GM06990 (cell line): ENCODE results near the gene SVIL.

Experiments
- DNase-seq: peaks from one replicate; pipeline ENCODE4 v3.0.0-alpha.2; 2011; ENCODE audit not compliant: insufficient read length; ENCODE audit errors: extremely low read depth
- H3K27me3 ChIP-seq: replicated peaks from 2 replicates; pipeline ENCODE4 v1.6.0; 2011; ENCODE audit warnings: low read length; ENCODE audit not compliant: control insufficient read depth, insufficient read depth
- H3K36me3 ChIP-seq: 2 replicates; pipeline ENCODE4 v1.5.1; 2011; ENCODE audit warnings: low read length; ENCODE audit not compliant: control insufficient read depth, insufficient read depth
- H3K4me3 ChIP-seq: replicated peaks from 2 replicates; pipeline ENCODE4 v1.5.1; 2011; ENCODE audit warnings: low read depth, mild to moderate bottlenecking, control low read depth, low read length
- TF ChIP-seq, protein P1 (sequence below): IDR thresholded peaks from 2 replicates; pipeline ENCODE4 v1.5.1; 2011; ENCODE audit warnings: low read length, control low read depth, mild to moderate bottlenecking, inconsistent platforms; ENCODE audit not compliant: insufficient read depth, poor library complexity, severe bottlenecking

SVIL gene

DNA sequence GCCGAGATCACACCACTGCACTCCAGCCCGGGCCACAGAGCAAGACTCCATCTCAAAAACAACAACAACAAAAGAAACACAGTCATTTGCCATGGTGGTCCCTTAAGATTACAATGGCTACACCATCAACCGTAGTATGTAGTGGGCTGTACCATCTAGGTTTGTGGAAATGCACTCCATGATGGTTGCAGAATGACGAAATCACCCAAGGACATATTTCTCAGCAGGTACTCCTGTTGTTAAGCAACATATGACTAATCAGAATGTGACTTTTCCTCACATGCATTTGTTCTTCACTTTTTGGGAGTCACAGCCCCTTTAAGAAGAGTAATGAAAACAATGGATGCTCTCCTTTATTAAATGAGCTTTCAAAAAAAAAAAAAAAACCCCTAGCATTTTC, 11.0 kb downstream of the SVIL start:
- TF ChIP-seq, protein P1, sequence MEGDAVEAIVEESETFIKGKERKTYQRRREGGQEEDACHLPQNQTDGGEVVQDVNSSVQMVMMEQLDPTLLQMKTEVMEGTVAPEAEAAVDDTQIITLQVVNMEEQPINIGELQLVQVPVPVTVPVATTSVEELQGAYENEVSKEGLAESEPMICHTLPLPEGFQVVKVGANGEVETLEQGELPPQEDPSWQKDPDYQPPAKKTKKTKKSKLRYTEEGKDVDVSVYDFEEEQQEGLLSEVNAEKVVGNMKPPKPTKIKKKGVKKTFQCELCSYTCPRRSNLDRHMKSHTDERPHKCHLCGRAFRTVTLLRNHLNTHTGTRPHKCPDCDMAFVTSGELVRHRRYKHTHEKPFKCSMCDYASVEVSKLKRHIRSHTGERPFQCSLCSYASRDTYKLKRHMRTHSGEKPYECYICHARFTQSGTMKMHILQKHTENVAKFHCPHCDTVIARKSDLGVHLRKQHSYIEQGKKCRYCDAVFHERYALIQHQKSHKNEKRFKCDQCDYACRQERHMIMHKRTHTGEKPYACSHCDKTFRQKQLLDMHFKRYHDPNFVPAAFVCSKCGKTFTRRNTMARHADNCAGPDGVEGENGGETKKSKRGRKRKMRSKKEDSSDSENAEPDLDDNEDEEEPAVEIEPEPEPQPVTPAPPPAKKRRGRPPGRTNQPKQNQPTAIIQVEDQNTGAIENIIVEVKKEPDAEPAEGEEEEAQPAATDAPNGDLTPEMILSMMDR = no peak
- DNase-seq = no peak
- Histone ChIP-seq H3K36me3 (no peaks in the 10 kb centered on the region), H3K4me3 (no peak overlapping the region), H3K27me3 (no peaks in the 10 kb centered on the region)

DNA sequence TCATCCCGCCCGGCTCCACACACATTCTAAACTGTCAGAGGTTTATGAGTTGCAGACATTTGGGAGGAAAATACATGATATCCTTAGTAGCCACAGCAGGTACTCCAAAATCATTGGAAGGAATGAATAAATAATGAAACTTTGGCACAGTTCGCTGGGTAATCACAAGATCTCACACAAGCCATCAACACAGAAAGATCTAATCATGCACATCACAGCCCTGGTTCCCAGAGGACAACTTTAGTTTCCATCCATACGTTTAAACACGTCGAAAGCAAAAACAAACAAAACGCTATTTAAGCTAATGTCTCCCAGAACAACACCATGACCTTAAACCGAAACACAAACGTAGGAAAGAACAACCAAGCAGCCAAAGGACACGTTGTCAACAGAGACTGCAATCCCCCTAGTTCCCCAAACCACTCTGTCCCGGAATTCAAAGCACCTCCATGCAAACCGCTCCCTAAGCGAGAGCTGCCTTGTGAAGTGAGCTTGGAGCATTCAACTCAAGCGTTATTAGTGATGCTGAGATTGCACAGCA, 12.3 kb downstream of the SVIL start:
- Histone ChIP-seq H3K4me3 (no peak overlapping the region), H3K27me3 (no peaks in the 10 kb centered on the region), H3K36me3 (no peaks in the 10 kb centered on the region)
- no peak for DNase-seq
- TF ChIP-seq, protein P1 = no peak

DNA sequence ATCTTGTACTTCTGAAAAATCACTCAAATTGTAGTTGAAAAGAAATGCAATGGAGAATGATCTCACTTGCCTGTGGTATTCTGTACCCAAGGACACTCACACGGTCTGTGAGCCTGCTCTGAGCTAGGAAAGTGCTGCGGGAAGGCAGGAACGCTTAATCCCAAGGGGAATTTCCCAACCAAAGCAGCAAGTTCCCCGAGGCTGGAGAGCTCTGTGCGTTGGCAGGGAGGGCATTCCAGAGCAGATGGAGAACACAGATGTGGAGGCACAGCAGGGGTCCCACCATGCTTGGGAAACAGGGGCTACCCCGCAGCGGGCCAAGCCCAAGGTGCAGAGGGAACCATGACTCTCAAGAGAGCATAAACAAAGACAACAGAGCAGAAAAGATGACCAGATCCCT, 13.6 kb downstream of the SVIL start:
- DNase-seq = no peak

DNA sequence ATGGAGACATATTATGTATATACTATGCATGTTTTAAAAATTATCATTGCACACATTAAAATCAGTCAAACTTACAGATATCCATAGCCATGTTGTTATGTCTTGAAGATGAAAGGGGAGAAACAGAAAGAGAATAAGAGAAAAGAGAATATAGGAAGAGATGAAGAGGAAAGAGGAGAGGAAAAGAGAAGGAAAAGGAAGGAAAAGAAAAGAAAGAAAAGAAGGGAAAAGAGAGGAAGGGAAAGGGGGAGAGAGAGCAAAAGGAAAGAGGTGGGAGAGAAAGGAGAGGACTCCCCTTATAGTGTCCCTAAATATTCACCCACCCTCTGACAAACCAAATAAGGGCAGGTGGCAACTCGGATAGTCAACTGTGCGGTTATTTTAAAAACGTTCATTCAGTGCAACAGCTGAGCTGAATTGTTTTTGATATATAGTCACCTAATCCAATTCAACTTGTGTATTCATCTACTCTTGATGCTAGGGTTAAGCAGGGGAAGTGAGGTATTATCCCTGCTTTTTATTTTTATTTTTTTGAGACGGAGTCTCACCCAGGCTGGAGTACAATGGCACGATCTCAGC, 14.6 kb downstream of the SVIL start:
- no peaks in the 10 kb centered on the region for H3K36me3 ChIP-seq
- DNase-seq = no peak
- H3K27me3 ChIP-seq = no peaks in the 10 kb centered on the region
- TF ChIP-seq, protein P1 = no peak
- no peak overlapping the region for H3K4me3 ChIP-seq

More for the DNA sequence above, 13.6 kb downstream of the SVIL start:
- Histone ChIP-seq H3K4me3 (no peak overlapping the region), H3K36me3 (no peaks in the 10 kb centered on the region), H3K27me3 (no peaks in the 10 kb centered on the region)
- TF ChIP-seq, protein P1 = no peak

DNA sequence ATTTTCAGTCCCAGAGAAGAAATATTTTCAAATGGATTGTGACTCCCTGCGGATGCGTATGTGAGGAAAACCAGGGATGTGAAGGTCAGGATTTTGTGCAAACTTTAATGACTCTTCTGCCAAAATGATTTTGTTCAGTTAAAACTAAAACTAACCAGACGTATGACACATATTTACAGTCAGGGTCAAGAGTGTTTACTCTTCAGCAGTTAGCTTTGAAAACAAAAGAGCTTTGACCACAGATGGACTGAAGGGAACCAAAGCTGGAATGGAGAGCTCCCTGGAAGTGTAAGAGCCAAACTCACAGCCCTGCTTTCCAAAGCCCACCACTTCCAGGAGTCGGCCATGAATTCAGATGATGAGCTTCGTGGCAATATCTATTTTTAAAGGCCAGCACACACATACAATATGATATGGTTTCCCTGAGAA, 15.5 kb downstream of the SVIL start:
- Histone ChIP-seq H3K27me3 (no peaks in the 10 kb centered on the region), H3K4me3 (no peak overlapping the region), H3K36me3 (no peaks in the 10 kb centered on the region)
- TF ChIP-seq, protein P1 = no peak
- no peak for DNase-seq
